DOHH2 (cell line): ENCODE measurements around the gene MC5R.
"Not testable (repeated sequence)": the region's sequence is repeated elsewhere in the genome, so short reads cannot be mapped to it uniquely, and the experiment has no call there.

Source experiments
- H3F3A ChIP-seq: fragments of 200-600 bp; sonication (generic), shearing (Covaris generic); 2 replicates; pipeline ENCODE4 v1.6.0; 2016; ENCODE audit warnings: antibody characterized with exemption, mild to moderate bottlenecking; ENCODE audit not compliant: control insufficient read depth, insufficient read depth
- H3K27ac ChIP-seq: fragments of 200-600 bp; sonication (generic); 2 replicates; pipeline ENCODE4 v1.5.1; 2014; ENCODE audit warnings: low read depth, mild to moderate bottlenecking, low read length, moderate library complexity
- H3K27me3 ChIP-seq: fragments of 200-600 bp; sonication (generic); 2 replicates; pipeline ENCODE4 v1.6.1; 2014; ENCODE audit warnings: mild to moderate bottlenecking, low read length, mixed read lengths; ENCODE audit not compliant: control insufficient read depth
- H3K36me3 ChIP-seq: fragments of 200-600 bp; sonication (generic); 2 replicates; pipeline ENCODE4 v1.6.1; 2014; ENCODE audit warnings: mild to moderate bottlenecking, low read length, moderate library complexity, mixed read lengths; ENCODE audit not compliant: control insufficient read depth
- H3K4me1 ChIP-seq: fragments of 200-600 bp; sonication (generic); 2 replicates; pipeline ENCODE4 v1.6.1; 2014; ENCODE audit warnings: mild to moderate bottlenecking, low read length, mixed read lengths; ENCODE audit not compliant: control insufficient read depth
- H3K4me2 ChIP-seq: fragments of 200-600 bp; sonication (generic); 2 replicates; pipeline ENCODE4 v1.6.0; 2014; ENCODE audit warnings: mild to moderate bottlenecking, low read length, moderate library complexity
- H3K4me3 ChIP-seq: fragments of 200-600 bp; sonication (generic); 2 replicates; pipeline ENCODE4 v1.5.1; 2014; ENCODE audit warnings: mild to moderate bottlenecking, low read length, mixed read lengths
- H3K79me2 ChIP-seq: fragments of 200-600 bp; sonication (generic); 2 replicates; pipeline ENCODE4 v1.6.1; 2014; ENCODE audit warnings: mild to moderate bottlenecking, low read length, mixed read lengths; ENCODE audit not compliant: control insufficient read depth
- H3K9me2 ChIP-seq: fragments of 200-600 bp; sonication (generic); replicated peaks from 2 replicates; pipeline ENCODE4 v1.6.1; 2014; ENCODE audit warnings: mild to moderate bottlenecking, low read length, mixed read lengths; ENCODE audit not compliant: control insufficient read depth
- H3K9me3 ChIP-seq: fragments of 200-600 bp; sonication (generic); 2 replicates; pipeline ENCODE4 v1.6.1; 2014; ENCODE audit warnings: antibody characterized with exemption, low read length, mixed read lengths; ENCODE audit not compliant: control insufficient read depth, insufficient read depth
- H4K20me1 ChIP-seq: fragments of 200-600 bp; sonication (generic); 2 replicates; pipeline ENCODE4 v1.6.0; 2014; ENCODE audit warnings: low read depth, mild to moderate bottlenecking, antibody characterized with exemption, low read length, moderate library complexity; ENCODE audit not compliant: control insufficient read depth, insufficient read depth
- EZH2phosphoT487 ChIP-seq: fragments of 200-600 bp; sonication (generic); IDR thresholded peaks from 2 replicates; pipeline ENCODE4 v1.6.1; 2017; ENCODE audit warnings: borderline replicate concordance, mild to moderate bottlenecking, antibody characterized with exemption, low read length, moderate library complexity, mixed read lengths
- TF ChIP-seq, protein P1 (sequence below): fragments of 200-600 bp; sonication (generic); IDR thresholded peaks from one replicate; pipeline ENCODE4 v1.5.1; 2014; ENCODE audit warnings: antibody characterized with exemption, mild to moderate bottlenecking, low read depth, low read length; ENCODE audit not compliant: poor library complexity, severe bottlenecking

MC5R gene

DNA sequence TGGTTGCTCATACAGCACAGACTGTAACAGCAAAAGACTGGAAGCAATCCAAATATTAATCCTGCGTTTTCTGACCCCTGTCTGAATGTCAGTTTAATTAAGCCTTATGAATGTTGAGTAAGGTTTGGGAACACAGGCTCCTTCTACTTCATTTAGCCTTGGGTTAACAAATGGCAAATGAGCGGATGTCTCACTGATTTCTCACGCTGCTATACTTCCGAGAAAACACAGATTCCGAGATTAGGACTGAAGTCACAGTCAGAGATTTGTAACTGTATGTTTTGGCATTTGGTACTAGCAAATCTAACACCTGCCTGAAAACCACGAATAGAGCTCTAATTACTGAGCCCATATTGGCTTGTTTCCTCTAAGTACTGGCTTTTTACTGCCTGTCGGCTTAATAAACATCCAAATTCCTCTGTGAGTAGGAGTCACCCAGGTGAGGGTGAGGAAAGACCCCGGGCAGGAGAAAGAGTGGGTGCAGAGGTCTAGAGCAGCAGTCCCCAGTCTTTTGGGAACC, 10.6 kb downstream of the MC5R start:
- H3F3A ChIP-seq, result no peaks in the 10 kb centered on the region
- H4K20me1 ChIP-seq, result no peaks in the 10 kb centered on the region
- H3K79me2 ChIP-seq, result no peaks in the 10 kb centered on the region
- no peak for TF ChIP-seq EZH2phosphoT487
- TF ChIP-seq, protein P1, sequence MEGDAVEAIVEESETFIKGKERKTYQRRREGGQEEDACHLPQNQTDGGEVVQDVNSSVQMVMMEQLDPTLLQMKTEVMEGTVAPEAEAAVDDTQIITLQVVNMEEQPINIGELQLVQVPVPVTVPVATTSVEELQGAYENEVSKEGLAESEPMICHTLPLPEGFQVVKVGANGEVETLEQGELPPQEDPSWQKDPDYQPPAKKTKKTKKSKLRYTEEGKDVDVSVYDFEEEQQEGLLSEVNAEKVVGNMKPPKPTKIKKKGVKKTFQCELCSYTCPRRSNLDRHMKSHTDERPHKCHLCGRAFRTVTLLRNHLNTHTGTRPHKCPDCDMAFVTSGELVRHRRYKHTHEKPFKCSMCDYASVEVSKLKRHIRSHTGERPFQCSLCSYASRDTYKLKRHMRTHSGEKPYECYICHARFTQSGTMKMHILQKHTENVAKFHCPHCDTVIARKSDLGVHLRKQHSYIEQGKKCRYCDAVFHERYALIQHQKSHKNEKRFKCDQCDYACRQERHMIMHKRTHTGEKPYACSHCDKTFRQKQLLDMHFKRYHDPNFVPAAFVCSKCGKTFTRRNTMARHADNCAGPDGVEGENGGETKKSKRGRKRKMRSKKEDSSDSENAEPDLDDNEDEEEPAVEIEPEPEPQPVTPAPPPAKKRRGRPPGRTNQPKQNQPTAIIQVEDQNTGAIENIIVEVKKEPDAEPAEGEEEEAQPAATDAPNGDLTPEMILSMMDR, result no peak
- H3K9me2 ChIP-seq, result no peaks in the 10 kb centered on the region
- no peaks in the 10 kb centered on the region for H3K36me3 ChIP-seq
- no peak overlapping the region for H3K4me2 ChIP-seq
- no peaks in the 10 kb centered on the region for H3K9me3 ChIP-seq
- H3K4me3 ChIP-seq, result no peak overlapping the region
- no peaks in the 10 kb centered on the region for H3K4me1 ChIP-seq
- no peak overlapping the region for H3K27ac ChIP-seq
- H3K27me3 ChIP-seq, result 0 out of 2 replicates have a peak, but pooled peaks cover 2% of the 10 kb centered on the region

DNA sequence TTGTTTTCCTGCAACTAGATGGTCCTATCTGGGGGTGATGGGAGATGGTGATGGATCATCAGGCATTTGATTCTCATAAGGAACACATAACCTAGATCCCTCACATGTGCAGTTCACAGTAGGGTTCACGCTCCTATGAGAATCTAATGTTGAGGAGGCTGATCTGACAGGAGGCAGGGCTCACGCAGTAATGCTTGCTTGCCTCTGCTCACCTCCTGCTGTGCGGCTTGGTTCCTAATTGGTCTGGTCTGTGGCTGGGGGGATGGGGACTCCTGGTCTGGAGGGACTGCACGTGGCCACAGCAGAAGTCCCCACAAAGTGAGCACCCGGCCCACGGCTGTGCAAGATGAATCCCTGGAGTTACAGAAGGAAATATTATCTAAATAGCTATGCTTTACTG, 11.3 kb downstream of the MC5R start:
- Histone ChIP-seq H4K20me1 (no peaks in the 10 kb centered on the region), H3F3A (no peaks in the 10 kb centered on the region), H3K79me2 (no peaks in the 10 kb centered on the region), H3K4me2 (no peak overlapping the region), H3K9me3 (no peaks in the 10 kb centered on the region), H3K9me2 (no peaks in the 10 kb centered on the region), H3K27ac (no peak overlapping the region), H3K36me3 (no peaks in the 10 kb centered on the region), H3K4me1 (no peaks in the 10 kb centered on the region), H3K27me3 (0 out of 2 replicates have a peak, but pooled peaks cover 2% of the 10 kb centered on the region), H3K4me3 (no peak overlapping the region)
- no peak for TF ChIP-seq EZH2phosphoT487
- TF ChIP-seq, protein P1, result no peak

DNA sequence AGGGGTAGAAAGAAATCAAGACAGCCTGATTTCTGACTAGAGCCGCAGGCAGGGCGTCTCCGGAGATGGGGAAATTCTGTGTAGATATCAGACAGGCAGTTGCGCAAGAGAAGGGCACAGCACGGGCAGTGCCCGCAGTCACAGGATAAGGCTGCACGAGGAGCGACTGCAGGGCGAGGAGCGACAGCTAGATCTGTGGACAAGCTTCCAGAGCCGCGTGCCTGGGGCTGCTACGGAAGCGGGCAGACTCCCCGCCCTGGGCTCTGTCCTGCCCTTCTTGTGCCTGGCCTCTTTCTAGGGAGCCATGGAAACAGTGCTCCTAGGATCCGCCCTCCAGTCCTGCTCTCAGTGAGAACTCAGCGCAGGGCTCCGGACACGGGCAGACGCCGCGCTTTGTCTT, 12.6 kb downstream of the MC5R start:
- no peaks in the 10 kb centered on the region for H3K9me3 ChIP-seq
- H3K4me3 ChIP-seq, result no peak overlapping the region
- no peaks in the 10 kb centered on the region for H3K36me3 ChIP-seq
- no peaks in the 10 kb centered on the region for H3K79me2 ChIP-seq
- H3F3A ChIP-seq, result no peaks in the 10 kb centered on the region
- H3K27ac ChIP-seq, result no peak overlapping the region
- H3K4me1 ChIP-seq, result no peaks in the 10 kb centered on the region
- 0 out of 2 replicates have a peak, but pooled peaks cover 2% of the 10 kb centered on the region for H3K27me3 ChIP-seq
- no peak for TF ChIP-seq EZH2phosphoT487
- TF ChIP-seq, protein P1, result no peak
- no peaks in the 10 kb centered on the region for H4K20me1 ChIP-seq
- H3K4me2 ChIP-seq, result no peak overlapping the region
- H3K9me2 ChIP-seq, result no peaks in the 10 kb centered on the region

DNA sequence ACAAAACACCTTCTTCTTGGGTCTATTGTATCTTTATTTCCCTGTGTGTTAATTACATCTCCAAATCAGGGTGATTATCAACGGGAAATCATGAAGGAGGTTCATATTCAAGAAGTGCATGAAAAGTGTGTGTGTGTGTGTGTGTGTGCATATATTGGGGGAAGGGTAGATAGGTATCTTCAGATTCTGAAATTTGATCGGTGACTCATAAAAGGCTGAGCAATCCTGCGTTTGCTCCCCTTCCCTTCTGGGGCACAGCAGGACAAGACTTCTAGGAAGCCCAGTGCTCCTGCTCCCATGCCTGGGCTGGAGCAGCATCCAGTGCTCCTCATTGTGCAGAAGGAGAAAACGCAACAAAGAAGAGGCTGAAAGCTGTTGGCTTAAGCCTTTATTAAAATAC, 25.8 kb downstream of the MC5R start:
- H4K20me1 ChIP-seq, result no peaks in the 10 kb centered on the region
- H3K4me3 ChIP-seq, result no peak overlapping the region
- H3K4me2 ChIP-seq, result no peak overlapping the region
- no peak overlapping the region for H3K27ac ChIP-seq
- no peaks in the 10 kb centered on the region for H3K36me3 ChIP-seq
- no peaks in the 10 kb centered on the region for H3K9me3 ChIP-seq
- no peaks in the 10 kb centered on the region for H3K9me2 ChIP-seq
- H3K4me1 ChIP-seq, result no peaks in the 10 kb centered on the region
- no peaks in the 10 kb centered on the region for H3K27me3 ChIP-seq
- no peaks in the 10 kb centered on the region for H3K79me2 ChIP-seq
- H3F3A ChIP-seq, result no peaks in the 10 kb centered on the region
- no peak for TF ChIP-seq EZH2phosphoT487
- TF ChIP-seq, protein P1, result no peak

DNA sequence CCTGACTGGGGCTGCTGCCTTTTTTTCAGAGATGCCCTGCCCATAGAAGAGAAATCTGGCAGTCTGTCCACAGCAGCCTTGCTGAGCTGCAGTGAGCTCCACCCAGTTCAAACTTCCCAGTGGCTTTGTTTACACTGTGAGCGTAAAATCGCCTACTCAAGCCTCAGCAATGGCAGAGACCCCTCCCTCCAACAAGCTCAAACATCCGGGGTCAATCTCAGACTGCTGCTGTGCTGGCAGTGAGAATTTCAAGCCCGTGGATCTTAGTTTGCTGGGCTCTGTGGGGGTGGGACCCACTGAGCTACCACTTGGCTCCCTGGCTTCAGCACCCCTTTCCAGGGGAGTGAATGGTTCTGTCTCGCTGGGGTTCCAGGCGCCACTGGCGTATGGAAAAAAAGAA, 38.9 kb downstream of the MC5R start:
- H3K4me3 ChIP-seq, H4K20me1 ChIP-seq, H3K79me2 ChIP-seq, H3K27me3 ChIP-seq, H3K36me3 ChIP-seq, H3K9me2 ChIP-seq, H3F3A ChIP-seq, H3K4me1 ChIP-seq, H3K4me2 ChIP-seq, H3K27ac ChIP-seq, H3K9me3 ChIP-seq: not testable (repeated sequence)
